HG03280 (cell line): Measurements from ENCODE around the gene SPPL2B.

Experiments used
- ATAC-seq: cut with Tn5 transposase; IDR thresholded peaks from one replicate; pipeline ENCODE4 v1.9.1; 2021; ENCODE audit warnings: mild to moderate bottlenecking, moderate library complexity; ENCODE audit not compliant: unreplicated experiment

The SPPL2B gene

DNA sequence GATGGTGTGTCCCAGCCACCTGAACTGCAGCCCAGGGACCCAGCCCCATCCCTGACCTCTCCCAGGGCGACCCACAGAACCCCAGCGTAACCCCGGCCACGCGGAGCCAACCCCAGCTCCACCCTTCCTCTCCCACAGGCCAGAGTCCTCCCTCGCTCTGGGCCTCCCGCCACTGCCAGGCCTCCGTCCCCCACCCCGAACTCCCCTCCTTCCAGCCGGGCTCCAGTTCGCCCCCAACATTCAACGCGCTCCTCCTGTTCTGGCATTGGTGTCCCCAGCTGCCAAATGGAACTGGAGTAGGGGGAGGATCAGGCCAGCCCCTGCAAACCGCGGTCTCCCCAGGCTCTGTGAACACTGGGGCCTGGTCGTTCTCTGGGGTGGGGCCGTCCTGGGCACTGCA lies 28.0 kb upstream of the SPPL2B start:
- no peak for ATAC-seq

DNA sequence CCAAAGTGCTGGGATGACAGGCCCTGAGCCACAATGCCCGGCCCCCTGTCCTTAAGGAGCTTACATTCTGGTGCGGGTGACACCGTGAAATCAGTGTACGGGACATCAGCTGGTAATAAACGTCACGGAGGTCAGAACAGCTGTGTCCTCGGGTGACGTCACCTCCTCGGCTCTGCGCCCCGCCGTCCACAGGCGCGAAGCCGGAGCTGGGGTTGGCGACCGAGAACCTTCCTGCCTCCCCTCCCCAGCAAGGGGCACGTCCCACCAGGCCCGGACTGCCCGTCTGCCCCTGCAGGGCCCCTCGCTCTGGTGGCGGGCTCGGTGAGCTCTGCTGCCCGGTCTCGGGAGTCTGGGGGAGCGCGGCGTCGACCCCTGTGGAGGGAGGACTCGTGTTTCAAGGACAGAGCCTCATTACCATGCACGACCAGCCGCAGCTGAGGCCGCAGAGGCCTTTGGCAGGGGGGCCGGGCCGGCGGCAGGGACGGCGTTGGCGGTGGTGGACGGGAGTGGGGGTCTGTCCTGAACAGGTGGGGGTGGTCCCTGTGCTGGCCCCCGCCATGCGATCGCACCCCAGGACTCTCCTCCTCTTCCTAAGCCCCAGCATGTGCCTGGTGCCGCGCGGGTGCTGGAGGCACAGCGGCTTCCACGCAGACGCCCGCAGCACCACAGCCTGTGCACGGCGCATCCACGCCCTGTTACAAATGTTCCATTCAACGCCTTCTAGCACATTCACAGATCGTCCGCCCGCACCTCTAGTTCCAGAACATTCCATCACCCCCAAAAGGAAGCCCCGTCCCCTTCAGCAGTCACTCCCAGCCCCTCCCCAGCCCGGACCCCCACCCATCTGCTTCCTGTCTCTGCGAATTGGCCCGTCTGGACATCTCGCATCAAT lies 25.9 kb upstream of the SPPL2B start:
- ATAC-seq, result no peak

DNA sequence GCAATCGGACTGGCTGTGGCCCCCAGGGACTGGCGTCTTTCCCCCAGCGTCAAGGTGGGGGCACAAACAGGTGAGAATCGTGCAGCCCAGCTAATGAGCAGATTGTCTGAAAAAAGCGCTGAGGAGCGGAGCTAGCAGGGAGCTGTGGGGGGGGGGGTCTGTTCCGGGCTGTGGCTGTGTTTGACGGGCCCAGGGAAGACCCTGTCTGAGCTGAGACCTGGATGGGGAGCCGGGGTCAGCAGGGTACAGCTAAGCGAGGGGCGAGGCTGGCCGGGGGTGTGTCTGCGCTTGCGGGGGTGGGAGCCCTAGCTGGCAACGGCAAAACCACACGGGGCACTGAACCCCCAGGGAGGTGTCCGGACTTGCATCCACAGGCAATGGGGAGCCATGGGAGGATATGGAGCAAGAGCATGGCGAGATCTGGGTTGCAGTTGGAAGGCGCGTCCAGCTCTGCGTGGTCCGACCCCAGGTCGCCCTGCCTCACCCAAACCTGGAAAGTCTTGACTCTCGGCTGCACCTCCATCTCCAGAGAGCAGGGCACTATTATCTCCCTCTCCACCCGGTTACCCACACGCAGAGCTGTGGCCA lies 25.2 kb upstream of the SPPL2B start:
- ATAC-seq, result no peak

DNA sequence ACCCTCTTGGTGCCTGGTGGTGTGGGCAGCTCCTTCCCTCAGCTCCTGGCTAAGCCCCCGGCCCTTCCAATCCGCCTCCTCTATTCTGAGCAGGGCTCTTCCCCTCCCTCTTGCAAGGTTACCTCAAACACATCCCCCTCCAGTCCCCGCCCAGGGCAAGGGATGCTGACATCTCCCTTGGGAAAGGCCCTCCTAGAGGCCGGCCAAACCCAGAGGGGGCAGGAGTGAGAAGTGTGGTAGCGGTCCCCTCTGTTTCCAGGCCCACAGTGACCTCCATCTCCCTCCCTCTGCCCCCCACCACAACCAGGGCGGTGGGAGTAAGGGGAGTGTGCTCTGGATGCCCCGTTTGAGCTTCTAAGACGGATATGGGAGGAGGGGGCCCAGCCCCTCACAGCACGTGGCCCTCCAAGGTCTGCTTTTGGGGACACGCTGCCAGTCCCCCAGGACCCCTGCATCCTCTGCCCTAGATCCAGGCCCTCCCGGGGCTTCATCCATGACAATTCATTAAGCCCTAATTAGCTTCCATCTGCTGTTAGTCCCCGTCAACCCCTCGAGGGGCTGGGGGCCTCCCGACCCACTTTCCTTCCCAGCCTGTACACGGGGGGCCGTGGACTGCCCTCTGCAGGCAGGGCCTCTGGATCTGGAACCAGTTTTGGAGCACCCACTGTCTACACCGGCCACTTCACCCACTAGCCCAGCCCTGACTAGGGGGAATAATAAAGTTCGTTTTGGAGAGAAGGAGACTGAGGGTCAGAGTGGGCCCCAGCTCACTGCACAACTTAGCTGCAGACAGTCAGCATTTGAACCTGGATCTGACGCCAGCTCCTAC lies 22.8 kb upstream of the SPPL2B start:
- ATAC-seq, result no peak

DNA sequence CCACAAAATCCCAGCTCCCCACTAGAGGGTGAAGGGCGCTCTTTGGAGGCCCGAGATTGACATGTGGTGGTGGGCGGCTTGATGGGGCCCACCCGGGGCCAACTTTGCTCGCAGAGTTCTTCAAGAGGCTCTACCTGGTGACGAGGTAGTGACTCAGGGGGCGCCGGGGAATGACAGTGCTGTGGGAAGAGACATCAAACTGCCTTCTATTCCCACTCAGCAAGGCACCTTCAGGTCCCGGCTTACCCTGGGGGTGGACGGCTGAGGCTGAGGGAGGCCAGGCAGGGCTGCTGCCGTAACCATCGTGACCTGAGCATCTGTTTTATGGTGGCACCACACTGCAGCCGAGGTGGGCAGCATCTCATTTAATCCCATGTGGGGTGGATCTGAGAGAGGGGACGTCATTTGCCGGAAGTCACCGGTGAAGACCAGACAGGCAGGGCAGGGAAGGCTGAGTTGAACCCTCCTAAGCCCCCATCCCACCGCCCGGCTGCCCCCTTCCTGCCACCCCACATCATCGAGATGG lies 22.1 kb upstream of the SPPL2B start:
- ATAC-seq, result no peak

DNA sequence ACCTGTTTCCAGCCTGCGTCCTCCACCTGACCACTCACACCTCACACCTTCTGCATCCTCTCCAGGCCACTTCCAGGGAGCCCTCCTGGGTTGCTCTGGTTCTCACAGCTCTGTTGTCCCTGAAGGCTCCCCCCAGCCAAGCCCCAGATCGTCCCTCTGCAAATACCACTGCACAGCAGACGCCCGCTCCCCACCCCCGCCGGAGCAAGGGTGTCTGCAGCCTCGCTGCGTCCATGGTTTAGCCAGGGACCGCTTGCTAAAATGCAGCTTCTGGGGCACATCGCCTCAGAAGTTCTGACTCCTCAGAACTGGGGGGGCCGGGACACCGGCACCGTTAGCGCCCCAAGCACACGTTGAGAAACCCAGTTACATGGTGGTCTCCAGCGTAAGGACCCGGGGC lies 21.5 kb upstream of the SPPL2B start:
- ATAC-seq, result no peak

DNA sequence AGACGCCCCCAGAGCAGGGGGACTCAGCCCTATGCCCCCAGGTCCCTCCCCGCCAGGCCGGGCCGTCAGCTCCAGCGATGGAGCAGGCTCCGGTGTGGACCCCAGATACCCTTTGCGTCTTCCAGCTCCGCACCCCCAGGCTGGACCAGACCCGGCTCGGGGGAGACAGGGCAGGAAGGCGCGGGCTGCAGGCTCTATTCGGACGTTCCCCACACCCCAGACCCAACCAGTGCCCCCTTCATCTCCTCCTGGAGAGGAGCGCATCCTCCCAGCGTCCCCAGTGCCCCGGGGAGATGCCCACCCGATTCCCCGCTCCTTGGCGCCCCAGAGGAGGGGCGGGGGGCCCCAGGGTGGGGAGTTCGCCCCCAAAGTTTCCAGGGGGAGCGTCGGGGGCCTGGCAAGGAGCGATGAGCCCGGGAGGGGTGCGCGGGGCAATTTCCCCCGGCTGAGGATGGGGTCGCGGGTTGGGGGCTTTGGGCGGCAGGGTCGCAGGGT lies 20.9 kb upstream of the SPPL2B start:
- no peak for ATAC-seq

DNA sequence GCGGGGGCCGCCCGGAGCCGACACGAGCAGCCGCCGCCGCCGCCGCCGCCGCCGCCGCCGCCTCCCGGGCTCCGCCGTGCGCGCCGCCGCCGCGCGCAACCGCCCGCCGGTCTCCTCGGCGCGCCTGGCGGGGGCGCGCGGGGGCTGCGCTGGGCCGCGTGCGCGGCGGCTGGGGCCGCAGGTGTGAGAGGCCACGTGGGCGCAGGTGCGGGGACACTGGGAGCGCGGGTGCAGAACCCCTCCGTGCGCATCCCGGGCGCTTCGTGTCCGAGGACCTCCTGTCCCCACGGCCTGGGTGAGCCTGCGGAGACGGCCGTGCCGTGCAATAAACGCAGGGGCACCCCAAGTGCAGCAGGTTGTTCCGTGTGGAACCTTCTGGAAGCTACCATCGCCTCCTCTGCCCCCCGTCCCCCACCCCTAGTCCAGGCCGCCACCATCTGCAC lies 20.3 kb upstream of the SPPL2B start, which contains the start of gene LINGO3:
Gene LINGO3 (minus strand): TSS at position 41 of the 443 bp plus-strand sequence. CDS start 16,378 bp downstream, outside the sequence.
- ATAC-seq, result no peak

DNA sequence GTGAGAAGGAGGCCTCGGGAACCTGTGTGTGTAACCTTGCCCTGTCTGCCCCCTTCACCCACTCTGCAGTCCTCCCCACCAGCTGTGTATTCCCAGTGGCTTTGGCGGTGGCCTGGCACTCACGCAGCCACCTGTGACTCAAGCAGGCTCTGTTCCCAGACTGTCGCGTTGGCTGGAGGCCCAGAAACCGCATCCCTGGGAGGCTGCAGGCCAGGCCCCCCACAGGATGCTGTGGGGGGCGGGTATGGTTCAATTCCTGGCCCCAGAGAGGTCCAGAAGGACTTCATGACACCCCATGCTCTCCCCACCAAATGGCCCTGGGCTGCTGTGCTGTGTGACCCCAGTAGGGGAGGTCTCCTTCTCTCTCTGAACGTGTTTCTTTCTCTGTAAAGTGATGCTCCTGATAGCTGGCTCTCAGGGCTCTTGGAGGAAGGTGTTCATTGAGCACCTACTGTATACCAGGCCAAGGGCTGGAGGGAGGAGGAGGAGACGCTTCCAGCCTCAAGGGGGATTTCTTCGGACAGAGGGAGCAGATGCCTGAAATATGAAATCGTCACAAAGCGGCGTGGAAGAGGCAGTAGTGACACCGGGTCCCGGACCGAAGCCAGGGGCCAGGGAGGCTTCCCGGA lies 18.6 kb upstream of the SPPL2B start:
- ATAC-seq, result no peak

DNA sequence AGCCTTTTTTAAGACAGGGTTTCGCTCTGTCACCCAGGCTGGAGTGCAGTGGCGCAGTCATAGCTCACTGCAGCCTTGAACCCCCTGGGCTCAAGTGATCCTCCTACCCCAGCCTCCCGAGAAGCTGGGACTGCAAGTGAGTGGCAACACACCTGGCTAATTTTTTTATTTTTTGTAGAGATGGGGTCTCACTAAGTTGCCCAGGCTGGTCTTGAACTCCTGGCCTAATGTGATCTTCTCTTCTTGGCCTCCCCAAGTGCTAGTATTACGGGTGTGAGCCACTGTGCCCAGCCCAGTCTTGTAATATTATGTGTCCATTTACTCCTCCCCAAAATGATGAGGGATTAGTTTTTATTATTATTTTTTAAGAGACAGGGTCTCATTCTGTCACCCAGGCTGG lies 17.4 kb upstream of the SPPL2B start:
- ATAC-seq, result no peak

DNA sequence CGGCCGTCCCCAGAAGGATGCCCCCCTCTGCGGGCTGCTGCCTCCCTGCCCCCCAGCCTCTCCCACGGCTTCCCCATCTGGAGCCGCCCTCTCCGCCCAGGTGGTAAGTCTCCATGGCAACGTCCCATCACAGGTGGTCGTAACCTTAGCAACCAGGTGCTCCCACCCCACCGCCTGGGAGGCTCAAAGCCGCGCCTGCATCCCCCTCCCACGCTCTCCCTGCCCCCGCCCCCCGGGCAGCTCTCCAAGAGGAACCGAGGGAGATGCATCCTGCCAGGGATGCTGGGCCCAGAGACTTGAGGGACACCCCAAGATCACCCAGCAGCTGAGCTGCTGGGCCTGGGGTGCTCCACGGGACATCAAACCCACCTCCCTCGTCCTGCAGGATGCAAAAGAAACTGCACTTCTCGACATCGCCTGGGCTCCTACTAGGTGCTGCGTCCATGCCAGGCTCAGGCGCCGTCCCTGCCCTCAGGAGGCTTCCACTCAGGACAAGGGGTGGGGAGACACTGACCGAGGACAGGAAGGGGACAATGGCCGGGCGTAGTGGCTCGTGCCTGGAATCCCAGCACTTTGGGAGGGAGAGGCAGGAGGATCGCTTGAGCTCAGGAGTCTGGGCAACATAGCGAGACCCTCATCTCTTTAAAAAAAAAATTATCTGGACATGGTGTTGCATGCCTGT lies 15.5 kb upstream of the SPPL2B start:
- ATAC-seq, result no peak

DNA sequence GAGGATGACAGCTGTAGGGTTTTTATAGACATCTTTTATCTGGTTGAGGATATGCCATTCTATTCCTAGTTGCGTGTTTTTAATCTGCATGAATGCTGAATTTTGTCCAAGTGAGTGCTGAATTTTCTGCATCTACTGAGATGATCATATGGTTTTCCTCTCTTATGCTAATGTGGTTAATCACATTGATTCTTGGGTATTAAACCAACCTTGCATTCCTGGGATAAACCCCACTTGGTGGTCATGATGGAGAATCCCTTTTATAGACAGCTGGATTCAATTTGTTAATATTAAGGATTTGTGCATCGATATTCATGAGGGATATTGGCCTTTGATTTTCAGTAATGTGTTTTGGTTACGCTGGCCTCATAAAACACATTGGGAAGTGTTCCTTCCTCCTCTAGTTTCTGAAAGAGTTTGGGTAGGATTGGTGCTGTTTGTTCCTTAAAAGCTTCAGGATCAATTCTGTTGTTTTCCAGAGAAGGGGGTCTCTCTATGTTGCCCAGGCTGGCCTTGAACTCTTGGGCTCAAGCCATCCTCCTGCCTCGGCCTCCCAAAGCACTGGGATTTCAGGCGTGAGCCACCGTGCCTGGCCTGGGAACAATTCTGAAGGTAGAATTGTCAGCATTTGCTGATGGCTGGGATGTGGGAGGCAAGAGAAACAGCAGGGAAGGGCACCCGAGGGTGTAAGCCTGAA lies 13.2 kb upstream of the SPPL2B start:
- ATAC-seq, result no peak

DNA sequence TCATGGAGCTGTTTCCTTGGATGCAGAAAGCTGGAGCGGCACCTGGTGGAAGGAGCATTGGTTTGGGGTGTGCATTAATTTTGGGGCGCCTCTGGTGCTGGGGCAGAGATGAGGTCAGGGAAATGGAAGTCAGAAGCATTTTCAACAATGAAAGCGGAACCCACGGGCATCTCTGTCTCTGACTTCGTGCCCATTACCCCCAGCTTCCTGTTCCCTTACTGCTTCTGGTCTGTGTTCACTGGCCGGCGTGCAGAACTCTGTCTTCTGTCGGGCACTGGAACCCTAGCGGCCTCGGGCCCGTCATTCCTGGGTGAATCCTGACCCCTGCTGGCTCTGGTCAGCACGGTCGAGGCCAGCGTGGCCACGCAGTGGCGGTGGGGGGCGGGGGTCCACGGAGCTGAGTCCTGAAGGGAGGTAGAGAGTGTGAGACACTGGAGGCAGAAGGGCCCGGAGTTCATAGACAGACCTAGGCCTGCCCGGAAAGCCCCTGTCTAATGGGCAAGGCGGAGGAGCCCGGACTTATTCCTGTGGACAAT lies 12.6 kb upstream of the SPPL2B start:
- ATAC-seq, result no peak

DNA sequence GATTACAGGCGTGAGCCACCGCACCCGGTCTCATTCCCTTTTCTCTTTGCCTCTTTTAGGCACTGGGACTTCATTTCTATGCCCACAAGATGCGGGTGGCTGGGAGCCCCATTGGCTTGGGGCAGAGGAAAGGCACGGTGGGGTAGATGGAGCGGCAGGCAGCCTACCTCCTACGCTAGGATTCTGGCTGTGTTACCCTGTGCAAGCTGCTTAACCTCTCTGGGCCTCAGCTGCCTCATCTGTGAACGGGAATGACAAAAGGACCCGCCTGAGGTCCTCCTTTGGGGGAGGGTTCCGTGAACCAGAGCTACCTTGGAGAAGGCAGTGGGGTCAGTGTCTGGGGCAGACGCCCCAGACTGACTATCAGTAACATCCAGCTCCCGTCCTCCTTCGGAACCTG lies 11.2 kb upstream of the SPPL2B start:
- no peak for ATAC-seq

DNA sequence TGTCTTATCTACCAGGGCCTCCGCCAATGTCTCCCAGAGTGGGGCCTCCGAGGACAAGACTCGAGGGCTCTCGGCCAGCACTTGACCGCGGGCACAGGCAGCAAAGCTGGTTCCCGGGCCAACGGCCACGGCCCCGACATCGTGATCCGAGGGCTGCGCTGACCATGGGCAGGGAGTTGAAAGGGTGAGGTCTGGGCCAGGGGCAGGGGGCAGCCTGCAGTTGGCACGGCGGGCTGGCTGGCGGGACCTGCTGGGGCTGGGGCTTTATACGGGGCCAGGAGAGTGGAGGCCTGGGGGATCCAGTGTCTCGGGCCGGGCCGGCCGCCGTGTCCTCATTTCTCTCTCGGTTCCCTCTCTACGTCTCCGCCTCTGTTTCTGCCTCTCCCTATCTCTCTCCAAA lies 10.7 kb upstream of the SPPL2B start:
- no peak for ATAC-seq

DNA sequence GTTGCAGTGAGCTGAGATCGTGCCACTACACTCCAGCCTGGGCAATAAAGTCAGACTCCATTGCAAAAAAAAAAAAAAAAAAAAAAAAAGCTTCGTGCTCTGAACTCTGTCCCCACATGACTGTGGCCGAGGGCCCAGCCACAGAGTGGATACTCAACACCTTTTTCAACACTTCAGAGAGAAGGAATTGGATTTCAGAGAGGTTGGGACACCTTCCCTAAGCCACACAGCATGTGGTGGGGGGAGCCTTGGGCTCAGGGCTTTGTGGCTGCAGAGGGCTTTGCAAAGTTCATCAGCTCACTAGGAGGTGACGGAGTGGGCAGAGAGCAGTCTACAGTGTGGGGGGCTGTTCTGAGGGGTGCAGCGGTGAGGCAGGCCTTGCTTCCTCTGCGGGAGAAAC lies 9.6 kb upstream of the SPPL2B start:
- ATAC-seq, result no peak

DNA sequence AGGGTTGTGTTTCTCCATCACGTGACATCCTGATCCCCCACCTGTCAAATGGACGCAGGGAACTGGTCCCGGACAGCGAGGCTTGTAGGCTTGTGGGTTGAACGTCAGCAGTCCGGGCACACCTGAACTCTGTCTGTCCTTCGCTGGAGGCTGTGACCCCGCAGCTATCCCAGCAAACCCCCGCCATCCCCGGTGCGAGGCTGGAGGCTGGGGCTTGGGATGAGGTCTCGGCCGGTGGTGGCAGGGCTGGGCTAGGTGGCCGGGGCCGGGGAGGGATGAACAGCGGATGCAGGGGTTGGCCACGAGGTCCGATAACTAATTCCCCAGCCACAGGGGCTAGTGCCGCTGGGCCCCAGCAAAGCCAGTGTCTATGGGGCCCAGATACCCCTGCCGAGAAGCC lies 8.9 kb upstream of the SPPL2B start:
- no peak for ATAC-seq

DNA sequence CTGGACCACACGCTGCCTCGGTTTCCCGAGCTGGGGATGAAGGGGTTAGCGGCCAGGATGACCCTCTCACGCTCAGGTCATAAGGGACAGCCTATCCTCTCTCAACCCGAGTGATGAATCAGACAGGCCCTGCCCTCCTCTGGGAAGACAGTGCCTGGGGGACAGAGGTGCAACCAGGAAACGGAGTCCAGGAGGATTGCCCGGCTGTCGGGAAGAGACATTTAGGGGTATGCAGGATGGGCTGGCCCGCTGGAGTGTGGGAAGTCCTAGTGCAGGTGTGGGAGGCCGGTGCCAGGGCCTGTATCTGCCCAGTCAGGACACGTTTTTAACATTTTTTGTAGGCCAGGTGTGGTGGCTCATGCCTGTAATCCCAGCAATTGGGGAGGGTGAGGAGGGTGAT lies 8.4 kb upstream of the SPPL2B start:
- ATAC-seq, result no peak

DNA sequence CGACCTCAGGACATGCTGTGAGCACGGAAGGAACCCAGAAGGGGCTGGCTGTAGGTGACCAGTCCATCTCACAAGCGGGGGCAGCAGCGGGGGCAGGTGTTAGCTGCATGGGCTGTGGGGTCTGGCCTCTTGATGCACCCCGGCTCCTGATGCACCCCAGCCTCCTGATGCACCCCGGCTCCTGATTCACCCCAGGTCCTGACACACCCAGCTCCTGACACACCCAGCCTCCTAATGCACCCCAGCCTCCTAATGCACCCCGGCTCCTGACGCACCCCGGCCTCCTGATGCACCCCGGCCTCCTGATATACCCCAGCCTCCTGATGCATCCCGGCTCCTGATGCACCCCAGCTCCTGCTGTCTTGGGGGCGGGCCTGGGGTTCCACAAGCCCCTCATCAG lies 7.5 kb upstream of the SPPL2B start:
- ATAC-seq, result no peak
